Measurements from ENCODE around the gene SLC47A1. TPM values are rescaled to one million over a fixed set of nuclear protein-coding genes. Genes with fewer than 3 reads are reported as not detected.

The SLC47A1 gene
- total and polyA plus RNA-seq, 10 of the 15 experiments (the other 5 are each of a cell fraction or from before 2014, with no cell fraction given): 0.41 TPM; not detected in 9

DNA sequence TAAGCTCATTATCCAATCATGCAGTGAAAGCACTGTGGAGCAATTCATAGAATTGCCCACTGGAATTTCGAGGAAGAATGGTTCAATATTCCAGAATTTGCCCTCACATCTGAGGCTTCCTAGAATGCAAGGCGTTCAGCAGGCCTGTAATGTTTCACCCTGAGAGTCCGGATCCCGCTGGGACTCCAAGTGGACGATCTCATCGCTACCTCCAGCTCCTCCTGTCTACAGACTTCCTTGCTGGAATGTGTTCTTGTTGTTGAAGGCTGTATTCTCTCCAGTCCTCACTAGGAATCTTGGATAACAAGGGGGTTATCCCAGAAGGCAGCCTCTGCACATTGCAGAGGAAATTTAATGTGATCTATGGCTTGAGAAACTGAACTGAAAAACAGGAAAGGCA is 7.8 kb downstream of the SLC47A1 start:
- 34% methylated on average over 6 of the region's 6 CpGs for WGBS (ENCODE audit: insufficient coverage, insufficient replicate concordance, low lambda C conversion rate, missing lambda C conversion rate)
- RAD21 ChIA-PET (ENCODE audit: unreplicated experiment): no interaction called here
- no peak overlapping the region for H2AFZ ChIP-seq (ENCODE audit: control insufficient read depth, low read depth, low read length)
- no TSS peak for BruUV-seq (replicated peaks)
- no peak overlapping the region for H3K4me3 ChIP-seq
- FAIRE-seq (no peak), DNase-seq (ENCODE audit: low read depth, low spot score) (no peak), ATAC-seq (no peak)
- no peaks in the 10 kb centered on the region; the same call in 1 of the 2 replicates for H3K4me1 ChIP-seq (ENCODE audit: control insufficient read depth, insufficient read depth, low read length)
- H3K9ac ChIP-seq (ENCODE audit: control insufficient read depth, insufficient read depth, low read length): no peak overlapping the region
- no peak overlapping the region for H3K4me2 ChIP-seq (ENCODE audit: control insufficient read depth, insufficient read depth)
- H3K36me3 ChIP-seq (ENCODE audit: control insufficient read depth in 2 of 2, insufficient read depth in 2 of 2, low read length in 1 of 2): no peaks in the 10 kb centered on the region
- CTCF ChIA-PET: no interaction called here
- no peak overlapping the region for H3K27ac ChIP-seq (ENCODE audit: control insufficient read depth, insufficient read depth)
- in situ Hi-C loops (cut with MboI): no loop called here
- intact Hi-C loops (cut with micrococcal nuclease; ENCODE audit: unreplicated experiment): no loop called here
- H3K79me2 ChIP-seq (ENCODE audit: control insufficient read depth, insufficient read depth, low read length): no peaks in the 10 kb centered on the region
- SMC1A ChIA-PET (ENCODE audit: uncharacterized antibody, unreplicated experiment): no interaction called here
- TF ChIP-seq NR2F1 (conservative IDR thresholded peaks at IDR 0.05): no peak
- TF ChIP-seq BACH1 (IDR thresholded peaks at IDR 0.05; ENCODE audit: borderline replicate concordance): no peak
- TF ChIP-seq SUZ12 (IDR thresholded peaks at IDR 0.05; ENCODE audit: unreplicated experiment): no peak
- no peak for TF ChIP-seq RB1 (IDR thresholded peaks at IDR 0.05; ENCODE audit: borderline replicate concordance)
- no peak for TF ChIP-seq SIX5 (IDR thresholded peaks at IDR 0.05; ENCODE audit: low read depth, low read length, severe bottlenecking)
- TF ChIP-seq NR2C2 (IDR thresholded peaks at IDR 0.05; ENCODE audit: borderline replicate concordance, control insufficient read depth, insufficient read length, low read depth): no peak
- TF ChIP-seq KDM1A (IDR thresholded peaks at IDR 0.05; ENCODE audit: borderline replicate concordance): no peak
- TF ChIP-seq FOXK2 (IDR thresholded peaks at IDR 0.05): no peak
- TF ChIP-seq, protein P1, sequence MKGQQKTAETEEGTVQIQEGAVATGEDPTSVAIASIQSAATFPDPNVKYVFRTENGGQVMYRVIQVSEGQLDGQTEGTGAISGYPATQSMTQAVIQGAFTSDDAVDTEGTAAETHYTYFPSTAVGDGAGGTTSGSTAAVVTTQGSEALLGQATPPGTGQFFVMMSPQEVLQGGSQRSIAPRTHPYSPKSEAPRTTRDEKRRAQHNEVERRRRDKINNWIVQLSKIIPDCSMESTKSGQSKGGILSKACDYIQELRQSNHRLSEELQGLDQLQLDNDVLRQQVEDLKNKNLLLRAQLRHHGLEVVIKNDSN (IDR thresholded peaks at IDR 0.05; ENCODE audit: borderline replicate concordance, extremely low read length, insufficient read depth, low read depth, low read length): no peak
- TF ChIP-seq POU2F2 (IDR thresholded peaks at IDR 0.05; ENCODE audit: borderline replicate concordance, low read depth, low read length): no peak
- TF ChIP-seq RAD51 (IDR thresholded peaks at IDR 0.05): no peak
- TF ChIP-seq, protein P2, sequence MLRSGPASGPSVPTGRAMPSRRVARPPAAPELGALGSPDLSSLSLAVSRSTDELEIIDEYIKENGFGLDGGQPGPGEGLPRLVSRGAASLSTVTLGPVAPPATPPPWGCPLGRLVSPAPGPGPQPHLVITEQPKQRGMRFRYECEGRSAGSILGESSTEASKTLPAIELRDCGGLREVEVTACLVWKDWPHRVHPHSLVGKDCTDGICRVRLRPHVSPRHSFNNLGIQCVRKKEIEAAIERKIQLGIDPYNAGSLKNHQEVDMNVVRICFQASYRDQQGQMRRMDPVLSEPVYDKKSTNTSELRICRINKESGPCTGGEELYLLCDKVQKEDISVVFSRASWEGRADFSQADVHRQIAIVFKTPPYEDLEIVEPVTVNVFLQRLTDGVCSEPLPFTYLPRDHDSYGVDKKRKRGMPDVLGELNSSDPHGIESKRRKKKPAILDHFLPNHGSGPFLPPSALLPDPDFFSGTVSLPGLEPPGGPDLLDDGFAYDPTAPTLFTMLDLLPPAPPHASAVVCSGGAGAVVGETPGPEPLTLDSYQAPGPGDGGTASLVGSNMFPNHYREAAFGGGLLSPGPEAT (IDR thresholded peaks at IDR 0.05; ENCODE audit: low read depth): no peak
- TF ChIP-seq YY1 (IDR thresholded peaks at IDR 0.05; ENCODE audit: low read depth, low read length): no peak
- POLR2A ChIA-PET: no interaction called here
- H4K20me1 ChIP-seq (ENCODE audit: control insufficient read depth, insufficient read depth): no peaks in the 10 kb centered on the region
- H3K9me3 ChIP-seq (replicated peaks; ENCODE audit: control insufficient read depth, insufficient read depth, low read length): no peaks in the 10 kb centered on the region
- no peaks in the 10 kb centered on the region; a peak in 1 of 4 replicates for H3K27me3 ChIP-seq (replicated peaks in 1 of 2; ENCODE audit: control insufficient read depth in 2 of 2, insufficient read depth in 2 of 2, low read length in 1 of 2)

All from GM12878 (cell line).